ENCODE measurements around the gene GOT1.

Gene GOT1

DNA sequence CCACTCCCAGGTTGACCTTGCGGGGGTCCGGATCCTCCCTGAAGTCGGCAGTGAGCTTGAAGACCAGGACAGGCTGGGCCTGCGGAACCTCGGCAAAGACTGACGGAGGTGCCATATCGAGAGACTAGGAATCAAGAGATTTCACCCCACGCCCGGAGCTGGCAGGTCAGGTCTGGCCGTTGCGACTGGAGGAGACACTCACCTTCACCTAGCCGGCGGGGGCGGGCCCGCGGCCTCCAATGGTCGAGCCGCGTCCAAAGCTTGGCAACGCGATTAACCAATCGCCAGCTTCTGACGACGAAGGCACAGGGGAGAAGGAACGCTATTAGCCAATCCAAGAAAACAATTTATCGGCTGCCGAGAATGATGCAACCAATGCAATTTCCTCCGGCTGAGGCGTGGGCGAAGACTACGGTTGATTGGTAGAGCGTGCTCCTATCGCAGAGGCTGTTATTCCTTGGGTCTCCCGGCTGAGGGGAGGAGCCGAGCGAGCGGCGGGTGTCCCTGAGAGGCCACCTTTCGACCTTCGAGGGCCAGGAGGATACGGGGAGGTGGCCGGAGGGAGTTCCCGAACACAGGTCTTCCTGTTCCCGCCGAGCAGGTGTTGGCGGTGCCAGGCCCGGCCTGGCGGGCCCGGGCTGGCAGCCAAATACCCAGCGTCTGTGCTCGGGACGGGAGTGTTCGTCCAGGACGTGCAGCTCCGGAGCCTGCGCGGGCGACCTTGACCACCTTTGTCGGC, at the start of gene GOT1:
TSS of gene GOT1 (minus strand) at position 174 of the 739 bp plus-strand sequence. CDS start at position 115, 59 bp downstream.
- peak; percentile 89 for DNase-seq

DNA sequence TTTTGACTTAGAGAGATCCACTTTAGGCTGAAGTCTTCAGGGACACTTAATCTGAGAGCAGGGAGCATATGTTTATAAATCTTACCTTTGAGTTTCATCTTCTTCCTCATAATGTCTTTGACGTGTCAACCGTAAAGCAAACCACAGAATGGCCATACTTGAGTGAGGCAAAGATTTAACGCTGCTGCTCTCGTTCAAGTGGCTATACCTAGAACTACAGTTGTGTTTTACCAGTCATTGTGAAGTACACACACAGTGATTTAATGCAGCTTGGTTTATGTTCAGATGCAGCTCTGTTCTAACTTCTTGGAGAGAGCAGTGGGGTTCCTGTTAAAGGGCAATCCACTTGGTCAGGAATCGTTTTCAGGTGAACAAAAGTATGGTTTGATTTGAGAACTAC, 39.9 kb upstream of the GOT1 start:
- DNase-seq = no peak

DNA sequence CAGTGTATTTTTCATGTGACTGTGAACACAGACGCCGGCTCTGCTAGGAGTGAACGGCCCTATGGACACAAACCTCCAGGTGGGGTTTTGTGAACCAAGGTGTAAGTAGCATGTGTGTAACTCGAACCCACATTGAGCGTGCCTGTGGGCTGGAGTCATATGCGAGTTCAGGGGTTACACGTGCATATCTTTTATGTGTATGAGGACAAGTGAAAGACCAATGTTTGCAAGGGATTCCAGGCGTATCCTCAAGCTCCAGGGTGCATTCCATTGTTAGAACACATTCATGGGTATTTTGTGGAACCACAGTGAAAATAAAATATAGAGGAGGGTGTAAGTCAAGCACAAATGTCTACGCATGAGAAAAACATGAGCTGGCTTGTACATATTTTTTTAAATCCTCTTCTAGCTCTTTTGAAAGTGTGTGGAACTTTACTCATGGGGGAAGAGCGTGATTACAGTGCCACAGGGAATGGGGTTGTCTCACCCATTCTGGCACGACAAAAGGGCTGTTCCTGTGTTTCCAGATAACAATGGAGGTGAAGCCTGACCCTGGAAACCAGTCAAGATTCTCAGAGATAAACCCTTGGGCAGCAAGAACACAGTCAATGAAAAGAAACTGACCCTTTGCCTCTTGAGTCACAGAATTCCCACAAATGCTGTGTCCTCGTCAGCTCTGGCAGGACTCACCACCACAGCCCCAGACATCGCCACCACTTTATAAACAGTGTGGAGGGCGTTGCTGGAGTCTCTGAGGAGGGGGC, 37.0 kb upstream of the GOT1 start:
- no peak for DNase-seq

DNA sequence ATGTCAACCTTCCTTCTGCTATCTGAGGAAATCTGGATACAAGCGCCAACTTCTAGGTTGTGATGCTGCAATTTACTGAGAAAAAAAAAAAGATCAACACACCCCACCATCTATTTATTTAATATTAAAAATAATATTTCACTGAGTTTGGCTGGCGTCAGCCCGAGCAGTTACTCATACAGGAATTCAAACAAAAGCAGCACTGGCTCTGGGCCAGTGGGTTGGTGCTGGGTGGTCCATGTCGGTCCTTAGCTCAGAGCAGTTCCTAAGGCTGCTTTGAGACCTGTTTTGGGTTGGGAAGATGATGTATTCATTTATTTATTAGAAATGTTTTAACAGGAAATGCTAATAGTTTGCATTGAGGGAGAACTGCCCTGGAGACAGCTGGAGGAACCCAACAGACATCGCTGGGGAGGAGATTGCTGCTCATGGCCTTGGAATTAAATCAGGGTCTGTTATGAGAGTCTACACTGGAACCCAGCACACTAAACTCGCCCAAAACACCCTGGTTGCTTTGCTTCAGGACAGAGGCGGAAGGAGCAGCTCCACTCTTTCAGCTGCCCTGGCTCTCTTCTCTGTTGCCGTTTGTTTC, 36.3 kb upstream of the GOT1 start:
- no peak for DNase-seq

DNA sequence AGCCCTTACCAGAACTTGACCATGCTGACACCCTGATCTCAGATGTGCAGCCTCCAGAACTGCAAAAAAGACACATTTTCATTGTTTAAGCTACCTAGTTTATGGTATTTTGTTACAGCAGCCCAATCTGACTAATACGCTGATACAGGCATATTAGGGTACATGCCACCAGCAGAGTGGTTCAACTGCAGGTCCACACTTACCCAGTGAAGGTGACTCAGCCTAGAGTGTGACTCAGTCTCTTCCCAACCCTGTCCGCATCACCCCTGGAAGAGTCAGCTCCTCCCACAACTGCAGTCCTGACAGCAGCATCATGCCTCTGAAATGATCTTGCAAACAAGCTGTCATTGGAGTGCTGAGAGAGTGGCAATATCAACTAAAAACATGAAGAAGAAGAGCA, 30.8 kb upstream of the GOT1 start:
- no peak for DNase-seq

DNA sequence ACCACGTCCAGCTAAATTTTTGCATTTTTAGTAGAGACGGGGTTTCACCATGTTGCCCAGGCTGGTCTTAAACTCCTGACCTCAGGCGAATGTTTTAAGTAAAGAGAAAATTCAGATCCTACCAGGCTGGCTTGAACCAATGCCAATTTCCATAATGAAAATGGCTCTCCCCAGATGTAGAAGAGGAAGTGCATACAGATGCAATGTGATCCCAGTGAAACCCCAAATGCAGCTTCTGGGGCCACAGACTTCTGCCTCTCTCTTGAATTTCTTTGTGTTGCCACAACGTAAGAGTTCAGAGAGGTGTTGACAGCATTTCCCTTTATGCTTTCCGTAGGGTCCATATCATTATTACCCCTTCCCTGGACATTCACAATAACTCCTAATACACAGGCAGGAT, 29.6 kb upstream of the GOT1 start:
- DNase-seq = no peak

DNA sequence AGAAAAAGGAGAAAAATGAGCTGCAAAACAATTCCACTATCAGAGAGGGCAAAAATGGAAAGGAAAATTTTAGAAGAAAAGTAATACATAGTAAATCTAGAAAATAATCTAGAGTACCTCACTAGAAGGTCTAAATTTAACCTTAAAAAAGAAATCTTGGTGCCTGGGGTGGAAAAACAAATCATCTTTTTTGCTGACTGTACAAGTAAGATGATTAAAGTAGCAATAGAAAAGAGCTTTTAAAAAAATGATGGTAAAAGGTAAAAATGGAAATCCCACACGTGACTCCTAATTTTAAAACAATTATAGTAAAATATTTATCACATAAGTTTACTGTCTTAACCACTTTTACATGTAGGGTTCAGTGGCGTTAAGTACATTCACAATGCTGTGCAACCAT, 28.8 kb upstream of the GOT1 start:
- no peak for DNase-seq

DNA sequence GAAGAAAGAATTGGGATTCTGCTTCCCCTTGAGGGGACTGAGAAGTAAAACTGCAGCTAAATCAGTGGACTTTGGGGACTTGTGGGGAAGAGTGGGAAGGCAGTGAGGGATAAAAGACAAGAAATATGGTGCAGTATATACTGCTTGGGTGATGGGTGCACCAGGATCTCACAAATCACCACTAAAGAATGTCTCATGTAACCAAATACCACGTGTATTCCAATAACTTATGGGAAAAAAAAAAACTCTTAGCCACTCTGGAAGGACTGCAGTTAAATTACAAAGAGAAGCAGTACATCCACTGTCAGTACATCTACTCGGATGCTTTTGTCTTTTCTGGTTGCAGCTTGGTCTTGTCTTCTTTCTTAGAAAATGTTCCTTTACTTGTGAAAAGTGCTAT, 27.4 kb upstream of the GOT1 start:
- no peak for DNase-seq

DNA sequence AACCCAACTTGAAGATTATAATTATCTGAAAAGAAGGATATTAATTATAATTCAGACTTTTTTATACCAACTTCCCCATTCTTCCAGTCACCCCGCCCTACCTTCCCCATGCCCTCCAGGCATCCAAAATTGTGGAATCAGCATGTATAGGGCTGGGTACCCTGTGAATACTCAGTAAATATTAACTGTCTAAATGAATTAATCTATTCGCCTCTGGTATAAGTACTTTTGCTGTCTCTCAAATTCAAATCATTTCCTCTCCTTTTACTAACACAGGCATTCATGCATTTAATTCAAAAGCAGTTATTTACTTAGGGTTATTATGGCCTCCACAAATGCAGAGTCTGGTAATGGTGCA, 26.5 kb upstream of the GOT1 start:
- no peak for DNase-seq

DNA sequence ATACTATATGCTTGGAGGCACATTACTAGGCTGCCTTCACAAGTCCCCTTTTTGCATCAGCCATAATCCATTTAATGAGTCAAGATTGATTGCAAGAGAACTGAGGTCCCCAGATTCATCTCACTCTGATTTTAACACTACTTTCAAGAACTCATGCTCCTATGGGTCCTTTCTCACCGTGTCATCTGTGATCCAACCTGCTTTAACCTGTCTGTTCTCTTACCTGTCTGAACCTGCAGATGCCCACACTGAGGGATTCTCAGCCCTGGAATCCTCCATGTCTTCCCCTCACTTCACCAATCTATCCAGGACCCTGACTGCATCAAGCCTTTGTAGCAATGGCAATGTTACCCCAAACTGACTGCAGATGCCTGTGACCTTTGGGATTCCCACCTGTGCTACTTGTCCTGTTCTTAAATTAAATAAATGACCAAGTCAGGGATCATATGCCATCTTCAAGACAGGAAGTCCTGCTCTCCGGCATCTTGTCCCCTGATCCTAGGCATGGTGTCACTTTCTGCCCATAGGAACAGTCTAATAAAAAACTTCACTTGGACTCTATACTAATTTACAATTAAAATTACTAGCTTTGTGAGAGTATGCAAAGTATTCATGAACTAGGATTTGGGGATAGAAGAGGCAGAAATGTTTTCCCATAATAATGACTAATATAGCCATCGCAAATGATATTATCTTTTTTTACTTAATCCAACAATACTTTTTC, 25.9 kb upstream of the GOT1 start:
- DNase-seq = no peak

DNA sequence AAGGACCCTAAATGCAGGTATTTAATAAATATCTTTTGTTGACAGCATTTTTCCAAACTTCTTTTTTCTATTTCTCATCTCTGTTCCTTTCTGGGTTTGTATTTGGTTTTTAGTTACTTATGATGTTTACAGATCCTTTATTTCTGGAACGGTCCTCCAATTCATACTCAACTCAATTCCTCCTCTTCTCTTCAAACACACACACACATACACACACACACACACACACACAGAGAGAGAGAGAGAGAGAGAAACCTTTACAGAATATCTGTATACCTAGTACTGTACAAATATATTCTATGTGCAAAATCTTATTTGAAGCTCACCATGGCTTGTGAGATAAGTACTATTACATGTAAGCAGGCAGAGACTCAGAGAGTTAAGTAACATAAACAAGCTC, 21.6 kb upstream of the GOT1 start:
- no peak for DNase-seq

DNA sequence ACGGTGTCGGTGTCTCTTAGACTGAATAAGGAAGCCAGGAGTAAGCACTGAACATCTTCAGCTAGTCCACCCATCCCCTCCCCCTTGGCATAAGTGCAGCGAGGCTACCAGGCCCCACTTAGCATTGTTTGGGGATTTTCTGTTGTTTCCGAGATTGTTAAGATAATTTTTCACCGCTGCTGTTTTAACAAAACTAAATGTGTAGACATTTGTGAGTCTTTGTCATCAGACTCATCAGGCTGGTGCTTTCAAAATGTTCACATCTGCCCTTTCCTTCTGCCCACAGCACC, 21.0 kb upstream of the GOT1 start:
- no peak for DNase-seq

DNA sequence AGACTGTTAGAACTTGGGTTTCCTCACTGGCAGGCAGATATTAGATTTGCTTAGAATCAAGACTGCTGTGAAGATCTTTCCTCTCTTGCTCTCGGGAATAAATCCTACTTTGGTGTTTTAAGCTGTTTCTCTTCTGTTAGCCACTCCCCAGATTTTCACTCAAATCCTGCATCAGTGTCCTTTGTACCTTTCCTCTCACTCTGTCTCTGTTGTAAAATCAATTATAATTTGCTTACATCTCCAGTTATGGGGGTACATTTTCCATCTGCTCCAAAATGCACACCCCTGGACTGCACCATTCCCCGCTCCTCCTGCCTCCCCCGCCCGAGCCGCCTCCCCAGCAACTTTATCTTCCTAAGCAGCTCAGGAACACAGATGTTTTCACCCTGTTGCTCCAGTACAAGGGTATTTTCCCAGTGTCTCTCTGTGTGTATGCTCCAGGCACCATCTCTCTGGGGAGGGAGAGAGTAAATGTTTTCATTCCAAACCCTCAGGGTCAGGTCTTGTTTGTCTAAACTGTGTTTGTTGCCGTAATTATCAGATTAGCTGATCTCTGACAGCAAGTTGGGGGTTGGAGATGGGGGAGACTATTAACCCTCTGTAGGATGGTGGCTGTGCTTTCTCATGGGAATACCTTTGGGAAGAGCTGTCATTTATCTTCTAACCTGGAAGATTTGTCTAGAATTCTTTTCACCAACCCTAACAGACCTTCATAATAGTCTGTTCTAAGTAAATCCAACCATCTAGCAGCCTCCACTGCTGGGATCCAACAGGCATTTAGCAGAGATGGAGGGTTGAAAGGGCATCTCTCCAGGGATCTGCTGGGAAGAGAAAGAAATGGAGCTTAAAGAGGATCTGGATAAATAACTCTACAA, 20.4 kb upstream of the GOT1 start:
- DNase-seq = no peak

DNA sequence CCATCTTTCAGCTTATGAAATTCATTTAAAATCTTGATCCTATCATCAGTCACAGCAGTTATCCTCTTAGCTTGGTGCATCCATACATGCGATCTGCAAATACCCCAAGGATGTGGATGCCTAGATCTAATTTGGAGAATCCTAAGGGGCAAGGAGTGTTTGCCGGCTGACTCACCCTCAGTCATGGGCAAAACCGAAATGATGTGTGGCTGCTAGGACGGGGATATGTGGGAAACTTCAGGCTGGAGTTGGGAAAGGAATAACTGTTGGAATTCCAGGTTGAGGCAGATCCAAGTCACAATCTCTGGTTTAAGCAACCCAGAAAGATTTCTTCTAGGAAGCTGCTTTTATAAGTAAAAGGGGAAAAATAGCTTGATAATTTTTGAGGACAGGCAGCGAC, 19.7 kb upstream of the GOT1 start:
- DNase-seq = no peak

DNA sequence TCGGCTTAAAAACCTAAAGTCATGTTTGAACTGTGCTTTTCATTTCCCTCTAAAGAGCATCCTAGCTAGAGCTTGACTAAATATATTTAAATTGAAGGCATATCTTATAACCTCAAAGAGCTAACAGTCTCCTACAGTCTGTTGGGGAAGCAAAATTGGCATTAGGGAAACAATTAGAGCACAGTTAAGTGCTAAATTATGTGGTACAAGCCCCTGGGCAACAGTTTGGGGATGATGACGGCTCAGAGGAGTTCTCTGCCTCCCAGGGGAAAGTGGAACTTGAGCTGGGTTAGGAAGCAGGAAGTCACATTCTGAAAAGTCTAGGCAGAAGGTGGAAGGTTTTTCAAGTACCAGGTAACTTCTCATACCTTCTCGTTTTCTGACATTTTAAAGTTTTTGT, 18.6 kb upstream of the GOT1 start:
- no peak for DNase-seq

DNA sequence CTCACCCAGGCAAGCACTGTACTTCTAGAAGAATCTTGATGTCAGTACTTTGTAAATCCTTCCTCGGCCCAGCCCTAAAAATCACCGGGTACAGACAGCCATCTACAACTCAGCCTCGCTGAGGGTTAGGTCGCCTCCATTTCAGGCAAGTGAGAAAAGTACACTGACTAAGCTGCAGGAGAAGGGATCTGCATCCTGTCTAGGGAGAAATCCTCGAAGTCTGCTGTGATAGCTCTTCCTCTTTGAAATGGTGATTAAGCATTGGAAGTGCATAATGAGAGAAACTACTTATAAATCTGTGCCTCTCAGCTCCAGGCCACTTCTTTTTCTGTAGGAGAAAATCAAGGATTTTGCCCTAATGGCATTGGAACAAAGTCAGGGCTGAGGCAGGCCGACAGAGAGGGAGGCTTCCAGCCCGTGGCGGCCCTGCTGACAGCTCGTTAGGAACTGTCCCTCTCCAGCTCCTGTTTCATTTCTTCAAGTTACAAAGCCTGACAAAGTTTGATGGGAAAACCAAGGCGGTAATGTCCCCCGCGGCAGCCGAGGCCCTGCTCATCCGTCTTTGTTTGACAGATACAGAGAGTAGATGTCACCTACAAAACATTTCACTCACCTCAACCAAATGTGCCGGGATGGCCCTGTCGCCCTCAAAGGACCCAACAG, 14.1 kb upstream of the GOT1 start:
- DNase-seq = no peak

DNA sequence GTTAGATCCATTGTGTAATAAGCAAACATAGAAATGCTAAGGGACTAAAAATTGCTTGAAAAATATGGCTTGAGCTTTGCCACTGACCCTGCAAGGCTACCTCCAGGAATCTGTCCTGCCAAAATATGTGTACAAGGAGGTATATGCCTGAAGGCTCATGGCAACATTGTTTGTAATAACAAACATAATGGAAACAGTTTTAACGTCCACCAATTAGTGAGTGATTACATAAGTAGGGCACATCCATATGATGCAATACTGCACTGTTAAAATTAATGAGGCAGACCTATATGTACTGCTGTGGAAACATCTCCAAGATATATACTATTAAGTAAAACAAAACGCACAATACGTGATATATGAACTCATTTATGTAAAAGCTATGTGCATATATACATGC, 13.1 kb upstream of the GOT1 start:
- DNase-seq = no peak

DNA sequence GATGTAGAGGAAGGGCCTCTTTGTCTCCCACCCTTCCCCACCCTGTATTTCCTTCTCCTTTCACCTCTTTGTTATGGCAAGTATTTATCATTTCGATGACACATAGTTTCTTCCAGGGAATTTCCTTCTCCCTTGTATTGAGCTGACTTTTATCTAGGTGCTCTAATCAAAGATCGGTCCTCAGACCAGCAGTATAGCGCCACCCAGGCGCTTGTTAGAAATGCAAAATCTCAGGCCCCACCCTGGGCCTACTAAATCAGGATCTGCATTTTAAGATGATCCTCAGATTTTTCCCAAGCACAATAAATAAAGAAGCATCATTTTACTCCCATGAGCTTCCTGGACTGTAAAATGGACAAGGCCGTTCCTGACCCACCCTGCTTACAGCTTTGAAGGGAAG, 12.0 kb upstream of the GOT1 start:
- DNase-seq = no peak

DNA sequence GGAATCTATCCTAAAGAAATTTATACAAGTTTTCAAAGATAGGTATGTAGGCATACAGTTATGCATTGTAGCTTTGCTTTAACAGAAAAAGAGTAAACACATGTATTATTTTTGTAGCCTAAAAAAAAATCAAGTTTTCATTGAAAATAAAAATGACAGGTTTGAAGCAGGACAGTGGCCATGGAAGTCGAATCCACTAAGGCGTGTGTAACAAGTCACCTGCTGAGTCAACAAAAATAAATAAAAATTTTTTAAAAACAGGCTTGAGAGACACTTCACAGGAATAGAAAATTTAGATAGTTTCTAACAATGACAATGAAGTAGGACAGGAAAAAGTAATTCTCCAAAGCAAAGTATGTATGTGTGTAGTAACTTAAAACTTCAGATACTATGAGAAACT, 8.5 kb upstream of the GOT1 start:
- DNase-seq = no peak

DNA sequence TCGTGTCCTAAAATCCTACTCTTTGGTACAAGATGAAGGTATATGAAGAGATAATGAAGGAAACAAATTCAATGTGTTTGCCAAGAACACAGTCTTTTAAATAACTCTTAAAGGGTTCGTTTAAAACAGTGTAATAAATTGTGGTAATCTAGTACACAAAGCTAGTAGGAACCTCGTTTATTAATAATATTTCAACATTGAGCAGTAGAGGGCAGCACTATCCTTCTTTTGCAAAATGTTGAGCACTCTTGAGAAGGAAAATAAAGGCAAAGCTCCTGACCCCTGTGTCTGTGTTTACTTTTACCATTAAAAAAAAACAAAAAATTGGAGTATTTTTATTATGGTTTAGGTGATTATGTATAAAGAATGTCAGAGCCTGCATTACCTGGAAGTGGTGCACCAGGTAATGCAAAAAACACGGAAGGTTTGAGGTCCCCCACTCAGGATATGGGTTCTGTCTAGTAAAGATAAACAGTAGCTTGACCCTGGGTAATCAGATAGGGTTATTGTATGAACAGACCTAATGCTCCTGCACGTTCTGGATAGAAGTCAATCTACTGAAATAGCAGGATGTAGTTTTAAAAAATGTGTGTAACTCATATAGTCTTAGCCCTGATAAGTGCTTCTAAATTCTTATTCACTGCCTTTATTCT, 5.7 kb upstream of the GOT1 start:
- no peak for DNase-seq

DNA sequence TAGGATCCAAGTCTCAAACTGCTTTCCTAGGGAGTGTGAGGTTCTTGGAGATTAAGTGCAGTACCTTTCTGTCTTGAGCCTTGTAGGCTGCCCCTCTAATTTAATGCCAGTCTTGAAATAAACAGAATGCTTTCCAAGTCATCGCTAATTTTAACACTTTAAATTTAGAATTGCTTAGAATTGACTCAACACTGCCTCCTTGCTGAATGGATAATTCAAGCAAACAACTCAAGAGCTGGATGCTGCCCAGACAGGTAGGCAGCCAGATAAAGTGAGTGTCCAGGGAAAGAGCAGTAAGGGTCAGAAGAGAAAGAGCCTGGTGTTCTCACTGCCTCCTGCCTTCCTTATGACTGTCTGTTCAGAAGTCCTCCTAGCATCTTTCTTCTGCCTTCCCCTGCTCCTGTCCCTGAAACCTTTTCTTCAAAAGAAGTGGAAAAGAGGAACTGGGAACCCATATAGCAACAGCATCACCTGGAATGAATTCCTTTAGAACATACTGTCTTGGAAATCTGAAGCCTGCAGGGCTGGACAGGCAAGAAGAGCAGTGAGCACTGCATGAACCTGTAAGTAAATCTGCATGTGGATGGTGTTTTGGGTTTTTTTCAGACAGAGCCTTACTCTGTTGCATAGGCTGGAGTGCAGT, 3.1 kb upstream of the GOT1 start:
- DNase-seq = no peak
